Erythroblast (primary cell): ENCODE data around the gene TAF7.

Source experiments
- GATA1 ChIP-seq: IDR thresholded peaks from 2 replicates; pipeline ENCODE4 v1.6.1; 2011; ENCODE audit warnings: low read depth, mild to moderate bottlenecking, control low read depth, low read length, moderate library complexity
- POLR2A ChIP-seq: IDR thresholded peaks from 2 replicates; pipeline ENCODE4 v1.6.1; 2011; ENCODE audit warnings: mild to moderate bottlenecking, low read length

DNA sequence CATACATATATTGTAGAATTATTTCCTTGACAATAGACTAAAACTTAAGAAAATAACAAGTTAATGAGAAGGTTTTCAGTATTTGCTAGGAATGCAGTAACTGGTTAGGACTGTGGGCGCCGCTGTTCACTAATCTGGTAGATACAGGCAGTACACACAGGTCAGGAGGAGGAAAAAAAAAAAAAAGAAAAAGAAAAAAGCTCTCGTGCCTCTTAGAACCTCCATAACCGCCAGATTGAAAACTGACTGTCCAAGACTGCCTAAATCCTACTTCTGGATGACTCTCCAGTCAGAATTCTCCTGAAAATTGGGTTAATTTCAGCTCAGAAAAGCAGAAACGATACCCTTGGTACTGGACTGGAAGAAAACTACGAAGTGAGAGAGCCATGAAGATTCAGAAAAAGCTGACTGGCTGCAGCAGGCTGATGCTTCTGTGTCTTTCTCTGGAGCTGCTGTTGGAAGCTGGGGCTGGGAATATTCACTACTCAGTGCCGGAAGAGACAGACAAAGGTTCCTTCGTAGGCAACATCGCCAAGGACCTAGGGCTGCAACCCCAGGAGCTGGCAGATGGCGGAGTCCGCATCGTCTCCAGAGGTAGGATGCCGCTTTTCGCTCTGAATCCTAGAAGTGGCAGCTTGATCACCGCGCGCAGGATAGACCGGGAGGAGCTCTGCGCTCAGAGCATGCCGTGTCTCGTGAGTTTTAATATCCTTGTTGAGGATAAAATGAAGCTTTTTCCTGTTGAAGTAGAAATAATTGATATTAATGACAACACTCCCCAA is 9.9 kb upstream of the TAF7 start, which contains the start of gene PCDHGA1:
- TF ChIP-seq POLR2A (no peak), GATA1 (no peak)
